ENCODE results near the gene EEF1AKMT4.
"Not testable (repeated sequence)": the region's sequence is repeated elsewhere in the genome, so short reads cannot be mapped to it uniquely, and the experiment has no call there.

The EEF1AKMT4 gene

DNA sequence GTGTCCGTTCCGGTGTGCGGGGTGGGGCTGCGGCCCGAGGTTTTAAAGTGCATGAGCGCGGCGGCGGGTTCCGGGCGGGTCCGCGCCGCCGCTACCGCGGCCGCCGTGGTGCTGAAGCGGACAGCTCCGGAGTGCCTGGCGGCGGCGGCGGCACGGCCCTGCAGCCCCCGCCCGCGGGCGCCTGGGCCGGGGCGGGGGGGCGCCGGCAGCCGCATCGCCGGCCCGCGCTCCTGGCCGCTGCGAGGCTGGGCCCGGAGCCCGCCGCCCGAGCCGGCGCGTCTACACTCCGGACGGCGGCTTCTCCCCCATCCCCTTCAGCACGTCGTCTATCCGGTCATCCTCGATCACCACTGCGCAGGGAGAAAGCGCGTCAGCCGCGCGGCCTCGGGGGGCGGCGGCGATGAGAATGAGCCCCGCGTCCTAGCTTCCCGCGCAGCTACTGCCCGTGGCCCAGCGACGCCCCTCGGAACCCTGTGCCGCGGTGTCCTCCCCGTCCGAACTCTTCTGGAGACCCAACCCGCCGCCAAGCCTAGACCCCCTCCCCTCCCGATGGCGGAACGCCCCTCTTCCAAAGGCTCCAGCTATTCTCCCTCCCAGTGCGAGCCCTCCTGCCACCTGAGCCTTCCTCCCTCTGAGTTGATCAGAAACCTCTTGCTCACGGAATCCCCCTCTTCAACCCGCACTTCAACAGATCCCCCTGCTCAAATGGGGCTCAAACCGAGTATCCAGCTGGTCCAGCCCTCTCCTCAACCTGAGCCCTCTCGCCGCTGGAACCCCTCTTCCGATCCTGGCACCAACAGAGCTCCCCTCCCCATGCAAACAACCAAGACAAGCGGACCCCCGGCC is 10.6 kb downstream of the EEF1AKMT4 start:
- no peak for DNase-seq (ENCODE audit: low read depth in 2 of 2, low spot score in 1 of 2)

DNA sequence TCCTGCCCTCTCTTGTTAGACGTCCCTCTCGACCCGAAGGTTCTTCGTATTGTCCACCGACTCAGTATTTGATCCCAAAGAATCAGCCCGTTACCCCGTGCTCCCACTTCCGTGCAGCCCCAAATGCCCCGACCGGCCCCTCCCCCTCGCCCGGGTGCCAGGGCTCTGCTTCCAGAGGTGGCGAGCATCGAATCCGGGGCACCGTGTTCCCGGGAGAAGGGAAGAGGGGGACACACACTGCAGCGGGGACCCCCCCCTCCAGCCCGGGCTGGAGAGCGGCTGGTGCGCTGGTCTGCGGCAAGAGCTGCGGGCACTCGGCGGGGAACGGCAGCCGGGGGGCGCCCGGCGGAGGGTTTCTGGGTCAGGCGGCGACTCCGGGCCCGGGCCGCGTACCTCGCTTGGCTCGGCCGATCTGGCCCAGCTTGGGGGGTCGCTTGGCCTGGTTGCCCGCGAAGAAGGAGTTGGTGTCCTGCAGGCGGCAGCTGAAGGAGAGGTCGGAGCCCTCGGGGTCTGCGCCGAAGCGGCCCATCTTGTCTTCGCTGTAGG is 11.3 kb downstream of the EEF1AKMT4 start:
- DNase-seq (ENCODE audit: low read depth in 2 of 2, low spot score in 1 of 2) = no peak

DNA sequence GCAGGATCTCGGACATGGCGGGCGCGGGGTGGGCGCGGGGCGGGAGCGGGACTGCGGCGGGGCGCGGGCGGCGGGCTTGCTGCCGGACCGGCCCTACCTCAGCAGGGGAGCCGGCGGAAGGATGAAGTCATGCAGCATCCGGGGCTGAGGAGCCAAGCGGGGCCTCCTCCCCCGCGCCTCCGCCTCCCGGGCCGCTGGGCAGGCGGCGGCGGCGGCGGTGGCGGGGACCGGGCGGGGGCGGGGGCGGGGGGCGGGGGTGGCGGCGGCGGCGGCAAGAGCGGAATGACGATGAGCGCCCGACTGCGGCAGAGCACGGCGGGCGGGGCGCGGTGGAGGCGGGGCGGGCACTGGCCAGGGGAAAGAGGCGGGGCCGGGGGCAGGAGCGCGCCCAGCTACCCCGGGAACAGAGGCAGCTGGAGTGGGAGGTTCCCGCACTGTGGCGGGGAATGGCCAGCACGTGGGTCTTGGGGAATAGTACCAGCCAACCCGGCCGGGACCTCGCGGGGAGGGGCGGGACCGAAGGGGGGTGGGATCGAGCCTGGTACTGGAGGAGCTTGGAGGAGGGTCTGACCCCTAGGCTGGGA is 11.9 kb downstream of the EEF1AKMT4 start, which contains the start of gene CAMK2N2:
TSS of gene CAMK2N2 (minus strand) at position 284 of the 584 bp plus-strand sequence. CDS start at position 16, 268 bp downstream.
- DNase-seq (ENCODE audit: low read depth in 2 of 2, low spot score in 1 of 2) = no peak

DNA sequence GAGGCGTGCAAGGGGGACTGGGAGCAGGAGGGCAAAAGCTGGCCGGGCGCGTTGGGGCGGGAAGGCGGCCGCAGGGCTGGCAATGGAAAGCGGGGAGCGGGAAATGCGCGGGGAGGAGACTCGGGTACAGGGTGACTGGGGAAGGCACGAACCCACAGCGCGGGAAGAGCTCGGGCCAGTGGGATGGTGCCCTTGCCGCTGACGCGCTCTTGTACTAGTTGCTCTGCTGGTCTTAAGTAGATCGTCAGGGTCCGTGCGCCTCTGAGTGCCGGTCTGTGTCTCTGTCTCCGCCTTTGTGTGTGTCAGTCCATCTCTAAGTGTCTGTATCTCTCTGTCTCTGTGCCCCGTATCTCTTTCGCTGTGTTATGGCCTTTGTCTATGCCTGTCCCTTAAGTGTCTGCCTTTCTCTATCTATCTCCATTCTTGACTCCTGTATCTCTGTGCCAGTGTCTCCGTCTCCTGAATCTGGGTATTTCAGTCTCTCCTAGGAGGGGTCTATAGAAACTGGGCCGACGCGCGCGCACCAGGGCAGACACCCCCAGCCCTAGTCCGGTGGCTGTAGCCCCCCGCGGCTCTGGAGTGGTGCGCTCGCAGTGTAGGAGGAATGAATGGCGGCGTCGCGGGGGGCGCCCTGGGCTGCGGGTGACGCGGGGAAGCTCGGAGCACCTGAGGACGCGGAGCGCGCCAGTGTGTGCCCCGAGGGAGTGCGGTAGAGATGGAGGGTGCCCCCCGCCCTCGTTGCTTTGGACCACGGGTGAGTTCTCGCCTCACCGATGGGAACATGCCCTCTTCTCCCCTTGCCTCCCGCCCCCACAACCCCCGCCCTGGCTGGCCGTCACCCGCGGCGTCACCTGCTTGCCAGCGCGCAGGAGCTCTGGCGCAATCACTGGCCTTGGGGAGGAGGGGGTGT is 12.6 kb downstream of the EEF1AKMT4 start:
- DNase-seq (ENCODE audit: low read depth in 2 of 2, low spot score in 1 of 2) = no peak

DNA sequence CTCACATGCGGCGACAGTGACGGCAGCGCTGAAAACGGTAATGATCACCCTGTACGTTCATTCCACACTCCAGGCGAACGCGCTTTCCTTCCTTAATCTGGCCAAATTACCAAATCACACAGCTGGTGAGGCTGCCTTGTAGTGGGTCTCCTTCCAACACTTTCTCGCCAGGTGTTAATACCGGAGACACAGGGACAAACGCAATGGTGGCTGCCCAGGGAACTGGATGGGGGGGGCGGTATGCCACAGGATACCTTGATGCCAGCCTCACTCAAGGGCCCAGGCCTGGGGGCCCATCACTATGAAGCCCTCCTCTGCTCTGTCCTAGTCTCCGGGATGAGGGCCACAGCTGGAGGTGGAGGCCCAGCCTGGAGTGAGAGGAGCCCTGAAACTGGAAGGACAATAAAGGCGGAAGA is 13.3 kb downstream of the EEF1AKMT4 start:
- no peak for DNase-seq (ENCODE audit: low read depth in 2 of 2, low spot score in 1 of 2)

DNA sequence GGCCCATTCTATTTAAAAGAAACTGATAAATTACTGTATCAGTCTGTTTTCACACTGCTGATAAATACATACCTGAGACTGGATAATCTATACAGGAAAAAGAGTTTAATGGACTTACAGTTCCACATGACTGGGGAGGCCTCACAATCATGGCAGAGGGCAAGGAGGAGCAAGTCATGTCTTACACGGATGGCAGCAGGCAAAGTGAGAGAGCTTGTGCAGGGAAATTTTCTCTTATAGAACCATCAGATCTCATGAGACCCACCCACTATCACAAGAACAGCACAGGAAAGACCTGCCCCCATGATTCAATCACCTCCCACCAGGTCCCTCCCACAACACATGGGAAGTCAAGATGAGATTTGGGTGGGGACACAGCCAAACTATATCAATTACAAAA is 17.8 kb downstream of the EEF1AKMT4 start:
- not testable (repeated sequence) for DNase-seq (ENCODE audit: low read depth in 2 of 2, low spot score in 1 of 2)

DNA sequence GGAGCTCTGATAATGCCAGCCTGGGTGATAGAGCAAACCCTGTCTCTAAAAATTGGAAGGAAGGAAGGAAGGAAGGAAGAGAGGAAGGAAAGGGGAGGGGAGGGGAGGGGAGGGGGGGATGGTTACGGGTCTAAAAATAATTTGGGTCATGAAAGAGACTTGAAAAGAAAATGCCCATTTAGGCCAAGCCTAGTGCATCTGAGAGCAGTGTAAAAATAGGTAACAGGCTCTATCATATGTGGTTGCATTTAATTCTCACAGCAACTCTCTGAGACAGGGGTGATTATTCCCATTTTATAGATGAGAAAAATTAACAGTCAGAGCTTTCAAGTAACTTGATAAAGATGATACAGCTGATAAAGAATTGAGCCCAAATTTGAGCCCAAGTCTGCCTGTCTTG is 22.8 kb downstream of the EEF1AKMT4 start:
- DNase-seq (ENCODE audit: low read depth in 2 of 2, low spot score in 1 of 2) = no peak

DNA sequence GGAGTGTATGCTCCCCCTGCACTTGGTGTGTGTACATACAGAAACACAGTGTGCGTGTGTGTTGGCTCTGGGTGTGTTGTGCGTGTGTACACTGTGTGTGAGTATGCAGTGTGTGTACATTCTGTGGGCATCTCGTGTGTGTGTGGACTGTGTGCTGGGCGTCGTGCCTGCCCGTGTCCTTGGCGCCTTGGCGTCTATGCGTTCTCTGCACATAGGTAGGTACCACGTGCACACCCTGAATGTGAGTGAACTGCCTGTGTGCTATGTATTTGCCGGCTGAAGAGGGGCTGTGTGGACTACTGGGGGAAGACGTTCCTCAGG is 25.9 kb downstream of the EEF1AKMT4 start:
- no peak for DNase-seq (ENCODE audit: low read depth in 2 of 2, low spot score in 1 of 2)

DNA sequence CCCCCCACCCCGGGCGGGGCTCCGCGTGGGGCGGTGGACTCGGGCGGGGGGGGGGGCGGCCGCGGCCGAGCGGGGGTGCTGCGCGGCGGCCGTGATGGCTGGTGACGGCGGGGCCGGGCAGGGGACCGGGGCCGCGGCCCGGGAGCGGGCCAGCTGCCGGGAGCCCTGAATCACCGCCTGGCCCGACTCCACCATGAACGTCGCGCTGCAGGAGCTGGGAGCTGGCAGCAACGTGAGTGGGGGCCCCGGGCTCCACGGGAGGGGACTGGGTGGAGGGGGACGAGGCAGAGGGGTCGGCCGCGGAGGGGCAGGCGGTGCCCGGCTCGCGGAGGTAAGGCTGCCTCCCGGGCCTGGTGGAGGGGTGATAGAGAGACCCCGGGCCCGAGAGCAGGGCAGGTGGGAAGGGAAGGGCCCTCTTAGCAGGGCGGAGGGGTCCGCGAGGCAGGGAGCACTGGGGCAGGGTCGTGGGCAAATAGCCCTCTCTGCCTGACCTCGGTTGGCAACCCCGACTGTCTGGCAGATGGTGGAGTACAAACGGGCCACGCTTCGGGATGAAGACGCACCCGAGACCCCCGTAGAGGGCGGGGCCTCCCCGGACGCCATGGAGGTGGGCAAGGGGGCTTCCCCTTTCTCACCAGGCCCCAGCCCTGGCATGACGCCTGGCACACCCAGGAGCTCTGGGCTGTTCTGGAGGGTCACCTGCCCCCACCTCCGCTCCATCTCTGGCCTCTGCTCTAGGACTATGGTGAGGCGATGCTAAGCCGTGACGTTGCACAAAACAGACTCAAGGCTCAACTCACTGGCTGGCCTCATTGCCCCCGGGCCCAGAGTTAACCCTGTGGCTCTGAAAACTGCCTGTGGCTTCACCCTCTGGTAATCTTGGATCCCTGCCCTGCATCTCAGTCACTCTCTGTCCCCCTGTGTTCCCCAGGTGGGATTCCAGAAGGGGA is 26.8 kb downstream of the EEF1AKMT4 start, which contains the start of gene ECE2:
TSS of gene ECE2 (plus strand) at position 62 of the 950 bp plus-strand sequence. CDS start at position 194, 132 bp downstream.
- DNase-seq (ENCODE audit: low read depth in 2 of 2, low spot score in 1 of 2) = no peak

DNA sequence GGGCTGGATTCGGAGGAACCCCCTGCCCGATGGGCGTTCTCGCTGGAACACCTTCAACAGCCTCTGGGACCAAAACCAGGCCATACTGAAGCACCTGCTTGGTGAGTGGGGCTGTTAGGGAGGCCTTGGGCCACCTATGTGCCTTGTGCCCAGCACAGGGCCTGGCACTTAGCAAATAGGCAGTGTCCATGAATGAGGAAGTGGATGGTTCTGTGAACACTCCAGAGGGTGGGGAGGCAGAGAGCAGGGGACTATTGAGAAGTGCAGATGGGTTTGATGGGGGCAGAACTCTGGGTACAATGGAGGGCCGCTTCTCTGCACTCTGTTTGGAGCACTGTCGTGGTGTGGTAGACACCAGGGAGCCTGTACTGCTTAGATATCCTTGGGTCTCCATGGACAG is 27.9 kb downstream of the EEF1AKMT4 start:
- no peak for DNase-seq (ENCODE audit: low read depth in 2 of 2, low spot score in 1 of 2)

DNA sequence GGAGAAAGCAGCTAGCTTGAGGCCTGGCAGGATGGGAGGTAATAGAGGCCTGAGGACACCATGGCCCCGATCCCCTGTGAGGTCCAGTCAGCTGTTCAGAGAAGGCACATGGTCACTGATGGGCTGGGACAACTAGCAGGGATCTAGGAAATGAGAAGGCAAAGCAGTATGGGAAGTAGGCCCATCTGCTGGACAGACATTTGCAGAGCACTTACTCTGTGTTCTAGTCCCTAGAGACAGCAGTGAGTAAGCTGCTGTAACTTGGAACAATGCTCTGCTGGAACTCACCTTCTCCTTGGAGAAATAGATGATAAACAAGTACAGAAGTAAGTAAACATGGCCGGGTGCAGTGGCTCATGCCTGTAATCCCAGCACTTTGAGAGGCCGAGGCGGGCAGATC is 33.5 kb downstream of the EEF1AKMT4 start:
- no peak for DNase-seq (ENCODE audit: low read depth in 2 of 2, low spot score in 1 of 2)

DNA sequence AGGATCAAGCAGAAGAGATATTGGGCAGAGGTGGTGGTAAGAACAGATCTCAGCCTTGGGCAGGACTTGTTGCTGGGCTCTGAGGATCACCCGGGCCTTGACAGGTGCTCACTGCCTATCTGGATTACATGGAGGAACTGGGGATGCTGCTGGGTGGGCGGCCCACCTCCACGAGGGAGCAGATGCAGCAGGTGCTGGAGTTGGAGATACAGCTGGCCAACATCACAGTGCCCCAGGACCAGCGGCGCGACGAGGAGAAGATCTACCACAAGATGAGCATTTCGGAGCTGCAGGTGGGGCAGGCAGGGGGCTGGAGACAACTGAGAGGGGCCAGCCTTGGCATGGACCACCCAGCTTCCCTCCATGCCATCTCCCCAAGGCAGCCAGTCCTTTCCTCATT is 34.2 kb downstream of the EEF1AKMT4 start:
- DNase-seq (ENCODE audit: low read depth in 2 of 2, low spot score in 1 of 2) = no peak

DNA sequence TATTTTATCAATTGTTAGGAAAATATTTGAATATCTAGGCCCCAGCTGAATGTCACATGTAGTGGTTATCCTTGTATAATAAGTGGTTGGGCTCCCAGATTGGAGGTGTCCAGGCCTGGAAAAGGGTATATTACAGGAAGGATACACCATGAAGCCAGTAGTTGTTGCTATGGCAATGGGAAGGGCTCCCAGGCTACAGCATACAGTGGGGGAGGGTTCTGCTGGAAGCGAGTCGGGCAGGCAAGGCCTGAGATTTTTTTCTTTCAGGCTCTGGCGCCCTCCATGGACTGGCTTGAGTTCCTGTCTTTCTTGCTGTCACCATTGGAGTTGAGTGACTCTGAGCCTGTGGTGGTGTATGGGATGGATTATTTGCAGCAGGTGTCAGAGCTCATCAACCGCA is 35.2 kb downstream of the EEF1AKMT4 start:
- DNase-seq (ENCODE audit: low read depth in 2 of 2, low spot score in 1 of 2) = no peak

DNA sequence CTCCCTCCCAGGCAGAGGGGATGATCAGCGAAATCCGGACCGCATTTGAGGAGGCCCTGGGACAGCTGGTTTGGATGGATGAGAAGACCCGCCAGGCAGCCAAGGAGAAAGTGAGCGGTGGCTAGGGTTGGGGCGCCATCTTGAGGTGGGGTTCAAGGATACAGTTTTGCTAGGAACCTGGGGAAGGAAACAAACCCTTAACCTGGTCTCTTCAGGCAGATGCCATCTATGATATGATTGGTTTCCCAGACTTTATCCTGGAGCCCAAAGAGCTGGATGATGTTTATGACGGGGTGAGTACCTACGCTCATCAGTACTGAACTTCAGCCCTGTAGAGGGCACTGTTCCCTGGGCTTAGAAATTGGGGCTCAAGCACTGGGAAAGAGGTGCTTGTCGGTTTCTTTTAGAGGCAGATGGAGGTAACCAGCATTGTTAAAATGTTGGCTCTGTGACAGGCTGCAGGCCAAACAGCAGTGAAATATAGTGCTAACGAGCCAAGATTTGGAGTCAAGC is 40.0 kb downstream of the EEF1AKMT4 start:
- DNase-seq (ENCODE audit: low read depth in 2 of 2, low spot score in 1 of 2) = peak in 1 of 2 donors; percentile 27

DNA sequence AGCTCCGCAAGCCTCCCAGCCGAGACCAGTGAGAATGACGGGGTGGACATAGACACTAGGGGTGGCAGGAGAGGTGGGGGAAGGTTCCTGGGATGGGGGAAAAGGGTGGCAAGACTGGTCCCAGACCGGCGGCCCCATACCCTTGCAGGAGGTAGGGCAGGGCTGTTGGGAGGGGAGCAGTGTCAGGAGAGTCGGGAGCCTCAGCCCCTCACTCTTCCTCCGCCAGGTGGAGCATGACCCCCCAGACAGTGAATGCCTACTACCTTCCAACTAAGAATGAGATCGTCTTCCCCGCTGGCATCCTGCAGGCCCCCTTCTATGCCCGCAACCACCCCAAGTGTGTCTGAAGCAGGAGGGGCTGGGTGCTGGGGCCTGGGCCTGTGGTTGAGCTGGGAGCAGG is 40.9 kb downstream of the EEF1AKMT4 start:
- DNase-seq (ENCODE audit: low read depth in 2 of 2, low spot score in 1 of 2) = no peak

DNA sequence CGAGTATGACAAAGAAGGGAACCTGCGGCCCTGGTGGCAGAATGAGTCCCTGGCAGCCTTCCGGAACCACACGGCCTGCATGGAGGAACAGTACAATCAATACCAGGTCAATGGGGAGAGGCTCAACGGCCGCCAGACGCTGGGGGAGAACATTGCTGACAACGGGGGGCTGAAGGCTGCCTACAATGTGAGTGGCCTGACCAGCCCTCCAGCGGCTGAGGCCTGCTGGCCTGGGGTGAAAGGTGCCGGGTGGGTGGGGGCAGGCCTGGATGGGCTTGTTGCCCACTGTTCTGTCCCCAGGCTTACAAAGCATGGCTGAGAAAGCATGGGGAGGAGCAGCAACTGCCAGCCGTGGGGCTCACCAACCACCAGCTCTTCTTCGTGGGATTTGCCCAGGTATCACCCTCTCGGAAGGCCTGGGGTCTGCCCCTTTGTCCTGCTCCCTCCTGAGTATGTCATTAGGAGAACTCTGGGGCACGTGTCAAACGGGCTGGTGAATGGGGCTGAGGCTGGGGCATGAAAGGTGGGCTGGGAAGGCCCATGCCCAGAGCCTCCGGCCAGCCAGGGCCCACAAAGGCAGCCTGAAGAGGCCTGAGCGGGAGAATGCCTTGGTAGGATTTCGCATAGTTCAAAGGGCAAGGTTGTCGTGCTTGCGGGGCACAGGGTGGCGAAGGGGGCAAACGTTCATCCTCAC is 41.7 kb downstream of the EEF1AKMT4 start:
- no peak for DNase-seq (ENCODE audit: low read depth in 2 of 2, low spot score in 1 of 2)

DNA sequence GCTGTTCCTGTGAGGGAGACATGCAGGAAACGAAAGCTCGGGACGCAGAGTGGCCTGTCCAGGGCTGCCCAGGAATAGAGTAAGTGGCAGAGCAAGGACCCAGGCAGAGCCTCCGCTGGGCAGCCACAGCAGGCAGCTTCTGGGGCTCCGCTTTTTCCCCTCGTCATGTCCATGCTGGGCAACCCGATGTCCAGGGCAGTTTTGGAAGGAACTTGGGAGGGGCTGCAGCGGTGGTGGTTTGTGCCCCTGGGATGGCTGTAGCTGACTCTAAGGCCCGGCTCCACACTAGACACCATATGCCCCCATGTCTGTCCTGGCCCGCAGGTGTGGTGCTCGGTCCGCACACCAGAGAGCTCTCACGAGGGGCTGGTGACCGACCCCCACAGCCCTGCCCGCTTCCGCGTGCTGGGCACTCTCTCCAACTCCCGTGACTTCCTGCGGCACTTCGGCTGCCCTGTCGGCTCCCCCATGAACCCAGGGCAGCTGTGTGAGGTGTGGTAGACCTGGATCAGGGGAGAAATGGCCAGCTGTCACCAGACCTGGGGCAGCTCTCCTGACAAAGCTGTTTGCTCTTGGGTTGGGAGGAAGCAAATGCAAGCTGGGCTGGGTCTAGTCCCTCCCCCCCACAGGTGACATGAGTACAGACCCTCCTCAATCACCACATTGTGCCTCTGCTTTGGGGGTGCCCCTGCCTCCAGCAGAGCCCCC is 42.4 kb downstream of the EEF1AKMT4 start:
- DNase-seq (ENCODE audit: low read depth in 2 of 2, low spot score in 1 of 2) = no peak

DNA sequence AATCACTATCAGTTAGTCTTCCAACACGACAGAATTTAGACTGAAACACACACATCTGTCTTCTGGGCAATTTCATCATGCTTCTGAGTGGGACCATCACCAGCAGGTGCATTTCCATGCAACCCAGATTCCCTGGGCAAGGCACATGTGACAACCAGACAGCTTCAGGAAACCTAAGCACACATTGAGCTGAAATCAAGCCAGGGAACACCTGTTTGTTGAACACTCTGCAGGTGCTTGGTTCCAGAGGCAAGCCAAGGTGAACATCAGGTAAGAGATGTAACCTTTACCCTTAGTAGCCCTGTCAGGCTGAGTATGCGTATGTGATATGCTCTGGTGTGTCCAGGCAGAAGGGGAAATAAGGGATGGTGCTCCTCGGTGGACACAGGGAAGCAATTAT is 46.3 kb downstream of the EEF1AKMT4 start:
- DNase-seq (ENCODE audit: low read depth in 2 of 2, low spot score in 1 of 2) = no peak

DNA sequence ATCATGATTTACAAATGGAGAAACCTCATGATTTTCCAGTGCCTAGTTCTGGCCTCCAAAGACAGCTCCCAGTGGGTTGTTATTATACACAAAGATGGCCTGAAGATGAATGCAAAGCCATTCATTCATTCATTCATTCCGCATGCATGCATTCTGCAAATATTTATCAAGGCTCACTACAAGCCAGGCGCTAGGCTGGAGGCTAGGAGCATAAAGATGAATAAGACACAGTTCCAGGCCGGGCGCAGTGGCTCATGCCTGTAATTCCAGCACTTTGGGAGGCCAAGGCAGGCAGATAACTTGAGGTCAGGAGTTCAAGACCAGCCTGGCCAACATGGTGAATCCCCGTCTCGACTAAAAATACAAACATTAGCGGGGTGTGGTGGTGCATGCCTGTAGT is 47.1 kb downstream of the EEF1AKMT4 start:
- DNase-seq (ENCODE audit: low read depth in 2 of 2, low spot score in 1 of 2) = no peak
